K562 (cell line): Measurements from ENCODE around the gene PGM2. TPM values are rescaled to one million over a fixed set of nuclear protein-coding genes. Genes with fewer than 3 reads are reported as not detected.

ENCODE experiments used
- ATAC-seq: fragments of 200-7000 bp; cut with Tn5 transposase; 3 replicates; pipeline ENCODE4 v1.9.1; 2020; ENCODE audit warnings: moderate library complexity
- BruUV-seq: library from RNA; stranded (reverse); fragments of 400-500 nt; replicated peaks from 2 replicates; lab custom pipeline; 2021; lab: Mats Ljungman, UMichigan
- CTCF ChIA-PET: fragments of 300-600 bp; formaldehyde crosslinking; extraction: SDS; loops from one replicate; lab custom pipeline; 2021; ENCODE audit warnings: low intra/inter-chr PET ratio; lab: Yijun Ruan, JAX
- POLR2A ChIA-PET: fragments of 300-600, 350-650 bp; sonication (Branson Sonifier 250); formaldehyde crosslinking; extraction: SDS; loops from one replicate; lab custom pipeline; 2021; ENCODE audit warnings: antibody characterized with exemption, inconsistent platforms; lab: Yijun Ruan, JAX
- DNase-seq, 4 experiments: peaks; one replicate each; pipeline versions ENCODE4 v3.0.0 to v3.0.0-alpha.2; 2011 to 2018; ENCODE audit warnings: low spot score in 3 of 4, mixed read lengths in 3 of 4; ENCODE audit errors: extremely low read depth in 1 of 4
- FAIRE-seq: peaks from 2 replicates; lab custom pipeline; 2011; peaks lifted over from hg19 to GRCh38; lab: Jason Lieb, UNC
- H2AFZ ChIP-seq: 2 replicates; pipeline ENCODE4 v1.6.0; 2011; ENCODE audit warnings: low read depth, low read length, control low read depth, inconsistent platforms
- H3K27ac ChIP-seq: fragments of 200-600 bp; 3 replicates; pipeline ENCODE4 v1.8.0; 2011; ENCODE audit warnings: low read depth, mild to moderate bottlenecking, control low read depth, inconsistent platforms, low read length, moderate library complexity, mixed read lengths; ENCODE audit errors: extremely low read depth
- H3K27me3 ChIP-seq, 2 experiments: fragments of 300-600 bp in 1 of 2; 2 replicates in 1 of 2; 3 replicates in 1 of 2; pipeline versions ENCODE4 v1.6.0 to v1.8.0; 2011; ENCODE audit warnings: inconsistent platforms in 2 of 2, low read length in 2 of 2, mild to moderate bottlenecking in 1 of 2, mixed read lengths in 1 of 2, moderate library complexity in 1 of 2; ENCODE audit not compliant: control insufficient read depth in 2 of 2, insufficient read depth in 2 of 2
- H3K36me3 ChIP-seq: fragments of 300-600 bp; 3 replicates; pipeline ENCODE4 v1.8.0; 2011; ENCODE audit warnings: mild to moderate bottlenecking, low read length, inconsistent platforms; ENCODE audit not compliant: control insufficient read depth, insufficient read depth
- H3K4me1 ChIP-seq, 2 experiments: fragments of 200-600 bp in 1 of 2; replicated peaks in 1 of 2; 2 replicates in 1 of 2; 3 replicates in 1 of 2; pipeline versions ENCODE4 v1.5.1 to v1.8.0; 2011; ENCODE audit warnings: inconsistent platforms in 2 of 2, low read length in 2 of 2, mild to moderate bottlenecking in 1 of 2, mixed read lengths in 1 of 2, moderate library complexity in 1 of 2; ENCODE audit not compliant: control insufficient read depth in 2 of 2, insufficient read depth in 2 of 2
- H3K4me2 ChIP-seq: 2 replicates; pipeline ENCODE4 v1.6.1; 2011; ENCODE audit warnings: low read length, control low read depth, inconsistent platforms, mixed read lengths; ENCODE audit not compliant: insufficient read depth
- H3K4me3 ChIP-seq: fragments of 200-600 bp; sonication (generic), shearing (Covaris generic); 2 replicates; pipeline ENCODE4 v1.5.1; 2016; ENCODE audit warnings: control low read depth, inconsistent platforms
- H3K79me2 ChIP-seq: fragments of 200-600 bp; 3 replicates; pipeline ENCODE4 v1.8.0; 2011; ENCODE audit warnings: low read length, inconsistent platforms; ENCODE audit not compliant: control insufficient read depth, insufficient read depth
- H3K9ac ChIP-seq, 2 experiments: 2 replicates each; pipeline versions ENCODE4 v1.6.0 to v1.6.1; 2011; ENCODE audit warnings: low read depth in 2 of 2, low read length in 2 of 2, control low read depth in 1 of 2, inconsistent platforms in 1 of 2, mild to moderate bottlenecking in 1 of 2, mixed read lengths in 1 of 2; ENCODE audit not compliant: insufficient read depth in 1 of 2
- H3K9me1 ChIP-seq: one replicate; pipeline ENCODE4 v1.6.0; 2011; ENCODE audit warnings: inconsistent platforms, mild to moderate bottlenecking, low read length, moderate library complexity; ENCODE audit not compliant: control insufficient read depth, insufficient read depth
- H3K9me3 ChIP-seq: replicated peaks from 2 replicates; pipeline ENCODE4 v1.5.1; 2011; ENCODE audit warnings: low read depth, low read length, inconsistent platforms; ENCODE audit not compliant: control insufficient read depth, insufficient read depth
- H4K20me1 ChIP-seq: replicated peaks from 2 replicates; pipeline ENCODE4 v1.6.1; 2011; ENCODE audit warnings: low read length, inconsistent platforms, mixed read lengths; ENCODE audit not compliant: control insufficient read depth, insufficient read depth
- CBX3 ChIP-seq, 2 experiments: IDR thresholded peaks; 1 replicate in 1 of 2; 2 replicates in 1 of 2; pipeline ENCODE4 v1.6.1; 2012; ENCODE audit warnings: inconsistent platforms in 2 of 2, low read length in 2 of 2, borderline replicate concordance in 1 of 2, control low read depth in 1 of 2
- CHD4 ChIP-seq: fragments of 200-600 bp; sonication (generic); IDR thresholded peaks from 3 replicates; pipeline ENCODE4 v1.6.1; 2012; ENCODE audit warnings: low read depth, mild to moderate bottlenecking, mixed read lengths, low read length, inconsistent platforms; ENCODE audit not compliant: insufficient read depth, insufficient replicate concordance, poor library complexity, severe bottlenecking
- RBBP5 ChIP-seq: fragments of 200-600 bp; sonication (generic); IDR thresholded peaks from 2 replicates; pipeline ENCODE4 v1.6.1; 2012; ENCODE audit warnings: borderline replicate concordance, mild to moderate bottlenecking, low read length, control low read depth, inconsistent platforms; ENCODE audit not compliant: insufficient read depth, poor library complexity, severe bottlenecking
- RBM17 ChIP-seq: fragments of 200-400 bp; formaldehyde crosslinking; IDR thresholded peaks from 2 replicates; pipeline ENCODE4 v1.6.1; 2017; ENCODE audit warnings: low read depth, mild to moderate bottlenecking, low read length, borderline replicate concordance
- TAL1 ChIP-seq: fragments of 450-650 bp; IDR thresholded peaks from 2 replicates; pipeline ENCODE4 v1.6.1; 2016; ENCODE audit warnings: mild to moderate bottlenecking
- TCFL5 ChIP-seq: fragments of 250-450 bp; sonication (Bioruptor Pico); conservative IDR thresholded peaks from 2 replicates; pipeline ENCODE4 v1.6.1; 2021; ENCODE audit warnings: mild to moderate bottlenecking, moderate library complexity, matching md5 sums
- ZNF212 ChIP-seq: fragments of 450-650 bp; formaldehyde crosslinking; IDR thresholded peaks from 2 replicates; pipeline ENCODE4 v1.4.0; 2020; ENCODE audit warnings: mild to moderate bottlenecking
- ZNF282 ChIP-seq: sonication (generic); formaldehyde crosslinking; IDR thresholded peaks from 2 replicates; pipeline ENCODE4 v1.8.1; 2023; ENCODE audit warnings: missing genetic modification reagents
- ZNF561 ChIP-seq: fragments of 450-650 bp; formaldehyde crosslinking; conservative IDR thresholded peaks from 2 replicates; pipeline ENCODE4 v1.4.0; 2020; ENCODE audit warnings: mild to moderate bottlenecking, moderate library complexity
- ZNF75A ChIP-seq: fragments of 450-650 bp; formaldehyde crosslinking; IDR thresholded peaks from 2 replicates; pipeline ENCODE4 v1.4.0; 2020; ENCODE audit warnings: mild to moderate bottlenecking
- ZNF79 ChIP-seq: fragments of 250-450 bp; sonication (Bioruptor Pico); IDR thresholded peaks from 2 replicates; pipeline ENCODE4 v1.4.0; 2020; ENCODE audit warnings: low read depth, mild to moderate bottlenecking, moderate library complexity
- WGBS: fragments of 100-300 bp; shearing (Covaris generic); methylation state at CpG from one replicate; pipeline ENCODE4 v1.1.6; 2016; ENCODE audit warnings: low coverage, mixed read lengths; ENCODE audit not compliant: insufficient coverage; ENCODE audit errors: missing lambda C conversion rate; 5-methylcytosine and 5-hydroxymethylcytosine counted together
- in situ Hi-C: fragments of 300-500 bp; cut with MboI; formaldehyde crosslinking; loops from 4 replicates; pipeline ENCODE4 v1.15.0; 2018; ENCODE audit warnings: inconsistent platforms, mixed read lengths
- intact Hi-C: fragments of 100-400 bp; cut with micrococcal nuclease; formaldehyde crosslinking; loops from 2 replicates; pipeline ENCODE4 v1.14.2; 2022
- polyA plus RNA-seq, 8 experiments: library from polyadenylated mRNA; depleted of rRNA in 4 of 8; stranded (reverse) in 5 of 8; unstranded in 3 of 8; fragments of >200 nt; fragmentation: Nextera tagmentation in 2 of 8; fragmentation: Illumina TruSeq in 1 of 8; extraction: Ambion mirVana in 2 of 8; extraction: Trizol in 1 of 8; gene quantifications; 2 replicates each; pipeline versions ENCODE4 v1.2.1 to v1.2.3, GENCODE V29; 2011 to 2014; ENCODE audit warnings: inconsistent platforms in 1 of 8, missing spikeins in 1 of 8
- total RNA-seq, 7 experiments: library from RNA; depleted of rRNA in 6 of 7; stranded (reverse); fragments of >200 nt in 6 of 7; fragmentation: Illumina TruSeq in 2 of 7; extraction: Trizol in 2 of 7; gene quantifications; 2 replicates each; pipeline versions ENCODE4 v1.2.1 to v1.2.3, GENCODE V29; 2011 to 2021; ENCODE audit warnings: low replicate concordance in 1 of 7
- TF ChIP-seq, protein P1 (sequence below): fragments of 250-450 bp; sonication (Bioruptor Pico); IDR thresholded peaks from 2 replicates; pipeline ENCODE4 v1.8.0; 2022; ENCODE audit warnings: inconsistent platforms, mild to moderate bottlenecking, moderate library complexity, borderline replicate concordance
- TF ChIP-seq, protein P2 (sequence below): fragments of 200-800 bp; sonication (Bioruptor generic); IDR thresholded peaks from 2 replicates; pipeline ENCODE4 v1.6.1; 2016; ENCODE audit warnings: missing genetic modification characterization, missing compliant biosample characterization

The PGM2 gene
- total and polyA plus RNA-seq, 9 of the 15 experiments (the other 6 are each of a cell fraction or from before 2014, with no cell fraction given), result 15.2 to 77.3 (median 51.4) TPM

DNA sequence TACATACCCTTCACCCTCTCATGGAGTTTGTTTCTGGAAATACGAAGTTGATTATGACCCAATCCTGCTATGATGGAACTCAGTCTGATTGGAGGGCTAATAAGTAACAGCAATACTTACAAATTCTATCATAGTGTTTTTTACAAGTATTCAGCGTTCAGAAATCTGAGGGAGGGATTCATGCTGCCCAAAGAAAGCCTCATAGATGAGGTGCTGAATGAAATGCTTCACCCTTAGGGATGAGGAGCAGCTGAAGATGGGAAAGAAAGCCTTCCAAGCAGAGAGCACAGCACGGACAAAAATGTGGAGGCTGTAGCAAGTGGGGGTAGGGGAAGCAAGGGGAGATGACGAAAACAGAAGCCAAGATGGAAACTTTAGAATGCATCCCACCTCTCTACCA, 36.5 kb downstream of the PGM2 start (continued):
- TF ChIP-seq RBBP5, result no peak
- no peak for TF ChIP-seq ZNF212 (CRISPR knock-in tag)
- TF ChIP-seq TCFL5, result no peak
- no peak for TF ChIP-seq ZNF561 (CRISPR knock-in tag)
- TF ChIP-seq CBX3 (IDR thresholded peaks at IDR 0.05; ENCODE audit: borderline replicate concordance in 1 of 2, low read length in 2 of 2), result no peak

DNA sequence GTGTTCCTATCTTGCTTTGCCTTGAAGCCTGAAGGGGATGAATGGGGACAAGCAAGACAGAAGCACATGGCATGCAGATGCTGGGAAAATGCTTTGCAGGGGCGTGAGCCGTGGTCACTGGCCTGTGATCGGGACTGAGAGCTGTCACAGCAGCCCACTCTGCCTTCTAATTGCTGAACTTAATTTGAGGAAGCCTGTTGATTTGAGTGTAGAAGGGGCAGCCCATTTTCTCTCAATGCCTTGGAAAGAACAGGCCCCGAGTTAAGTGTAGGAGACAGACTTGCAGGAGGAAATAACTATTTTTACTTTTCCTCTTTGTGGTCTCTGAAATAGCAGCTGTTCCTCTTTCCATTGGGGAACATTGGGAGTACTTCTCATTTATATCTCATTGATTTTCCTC, 38.3 kb downstream of the PGM2 start:
- H3K79me2 ChIP-seq, result no peaks in the 10 kb centered on the region
- DNase-seq (no peak), ATAC-seq (no peak), FAIRE-seq (no peak)
- peaks cover 27% of the 10 kb centered on the region; the same call in 2 of the 3 replicates for H3K36me3 ChIP-seq
- ChIA-PET POLR2A (no interaction called here), CTCF (no interaction called here)
- intact Hi-C loops (no loop called here), in situ Hi-C loops (no loop called here)
- no peak overlapping the region for H3K9ac ChIP-seq
- no peak overlapping the region for H3K4me3 ChIP-seq
- H3K4me1 ChIP-seq, result no peaks in the 10 kb centered on the region
- H4K20me1 ChIP-seq, result no peaks in the 10 kb centered on the region
- no peak overlapping the region for H3K27ac ChIP-seq
- no TSS peak for BruUV-seq
- no peaks in the 10 kb centered on the region for H3K9me3 ChIP-seq
- H3K27me3 ChIP-seq, result no peaks in the 10 kb centered on the region
- 94% methylated on average over 4 of the region's 4 CpGs for WGBS
- no peak overlapping the region for H2AFZ ChIP-seq
- no peaks in the 10 kb centered on the region for H3K9me1 ChIP-seq
- H3K4me2 ChIP-seq, result no peak overlapping the region
- TF ChIP-seq, protein P1, sequence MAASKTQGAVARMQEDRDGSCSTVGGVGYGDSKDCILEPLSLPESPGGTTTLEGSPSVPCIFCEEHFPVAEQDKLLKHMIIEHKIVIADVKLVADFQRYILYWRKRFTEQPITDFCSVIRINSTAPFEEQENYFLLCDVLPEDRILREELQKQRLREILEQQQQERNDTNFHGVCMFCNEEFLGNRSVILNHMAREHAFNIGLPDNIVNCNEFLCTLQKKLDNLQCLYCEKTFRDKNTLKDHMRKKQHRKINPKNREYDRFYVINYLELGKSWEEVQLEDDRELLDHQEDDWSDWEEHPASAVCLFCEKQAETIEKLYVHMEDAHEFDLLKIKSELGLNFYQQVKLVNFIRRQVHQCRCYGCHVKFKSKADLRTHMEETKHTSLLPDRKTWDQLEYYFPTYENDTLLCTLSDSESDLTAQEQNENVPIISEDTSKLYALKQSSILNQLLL (CRISPR knock-in tag), result no peak
- TF ChIP-seq ZNF282 (CRISPR knock-in tag) (no peak), RBM17 (no peak), TAL1 (no peak), CHD4 (no peak), ZNF75A (CRISPR knock-in tag) (no peak), ZNF79 (CRISPR knock-in tag) (no peak)
- TF ChIP-seq, protein P2, sequence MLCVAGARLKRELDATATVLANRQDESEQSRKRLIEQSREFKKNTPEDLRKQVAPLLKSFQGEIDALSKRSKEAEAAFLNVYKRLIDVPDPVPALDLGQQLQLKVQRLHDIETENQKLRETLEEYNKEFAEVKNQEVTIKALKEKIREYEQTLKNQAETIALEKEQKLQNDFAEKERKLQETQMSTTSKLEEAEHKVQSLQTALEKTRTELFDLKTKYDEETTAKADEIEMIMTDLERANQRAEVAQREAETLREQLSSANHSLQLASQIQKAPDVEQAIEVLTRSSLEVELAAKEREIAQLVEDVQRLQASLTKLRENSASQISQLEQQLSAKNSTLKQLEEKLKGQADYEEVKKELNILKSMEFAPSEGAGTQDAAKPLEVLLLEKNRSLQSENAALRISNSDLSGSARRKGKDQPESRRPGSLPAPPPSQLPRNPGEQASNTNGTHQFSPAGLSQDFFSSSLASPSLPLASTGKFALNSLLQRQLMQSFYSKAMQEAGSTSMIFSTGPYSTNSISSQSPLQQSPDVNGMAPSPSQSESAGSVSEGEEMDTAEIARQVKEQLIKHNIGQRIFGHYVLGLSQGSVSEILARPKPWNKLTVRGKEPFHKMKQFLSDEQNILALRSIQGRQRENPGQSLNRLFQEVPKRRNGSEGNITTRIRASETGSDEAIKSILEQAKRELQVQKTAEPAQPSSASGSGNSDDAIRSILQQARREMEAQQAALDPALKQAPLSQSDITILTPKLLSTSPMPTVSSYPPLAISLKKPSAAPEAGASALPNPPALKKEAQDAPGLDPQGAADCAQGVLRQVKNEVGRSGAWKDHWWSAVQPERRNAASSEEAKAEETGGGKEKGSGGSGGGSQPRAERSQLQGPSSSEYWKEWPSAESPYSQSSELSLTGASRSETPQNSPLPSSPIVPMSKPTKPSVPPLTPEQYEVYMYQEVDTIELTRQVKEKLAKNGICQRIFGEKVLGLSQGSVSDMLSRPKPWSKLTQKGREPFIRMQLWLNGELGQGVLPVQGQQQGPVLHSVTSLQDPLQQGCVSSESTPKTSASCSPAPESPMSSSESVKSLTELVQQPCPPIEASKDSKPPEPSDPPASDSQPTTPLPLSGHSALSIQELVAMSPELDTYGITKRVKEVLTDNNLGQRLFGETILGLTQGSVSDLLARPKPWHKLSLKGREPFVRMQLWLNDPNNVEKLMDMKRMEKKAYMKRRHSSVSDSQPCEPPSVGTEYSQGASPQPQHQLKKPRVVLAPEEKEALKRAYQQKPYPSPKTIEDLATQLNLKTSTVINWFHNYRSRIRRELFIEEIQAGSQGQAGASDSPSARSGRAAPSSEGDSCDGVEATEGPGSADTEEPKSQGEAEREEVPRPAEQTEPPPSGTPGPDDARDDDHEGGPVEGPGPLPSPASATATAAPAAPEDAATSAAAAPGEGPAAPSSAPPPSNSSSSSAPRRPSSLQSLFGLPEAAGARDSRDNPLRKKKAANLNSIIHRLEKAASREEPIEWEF (CRISPR knock-in tag), result no peak
